Left ventricle myocardium superior (tissue), 1 donor: ENCODE measurements around the gene KDM8. TPM values are rescaled to one million over a fixed set of nuclear protein-coding genes. Genes with fewer than 3 reads are reported as not detected.
A peak's percentile ranks its signal among the peaks of the same experiment; 100 is the strongest.

ENCODE experiments used
- ATAC-seq: fragments of 200-7000 bp; cut with Tn5 transposase; one replicate; pipeline ENCODE4 v1.9.1; 2020; ENCODE audit warnings: mild to moderate bottlenecking, moderate library complexity
- DNase-seq: peaks from one replicate; pipeline ENCODE4 v3.0.0-alpha.2; 2020
- intact Hi-C: fragments of 100-400 bp; cut with micrococcal nuclease; formaldehyde crosslinking; loops from one replicate; pipeline ENCODE4 v1.11.0; 2022
- total RNA-seq: library from RNA; stranded (reverse); fragmentation: NEBNext Ultra II Directional; extraction: Animal tissue kit (Norgen Biotek cat#: 25700); gene quantifications from one replicate; pipeline ENCODE4 v1.2.1, GENCODE V29; 2021
- donor health status: DM: no; HTN: yes; CAD: no; lungs with severe emphysema.

Gene KDM8
- total RNA-seq, 1 donor from 2014 or later = 3.7 TPM

GRCh38 chr16:27209591-27209990 is 6.3 kb downstream of the KDM8 start:
- intact Hi-C loops = no loop called here
- DNase-seq (no peak), ATAC-seq (no peak)

GRCh38 chr16:27210174-27210573 is 6.8 kb downstream of the KDM8 start:
- no peak for DNase-seq
- ATAC-seq = no peak
- intact Hi-C loops = no loop called here

GRCh38 chr16:27211026-27211425 is 7.7 kb downstream of the KDM8 start:
- DNase-seq (no peak), ATAC-seq (no peak)
- intact Hi-C loops = no loop called here

DNA sequence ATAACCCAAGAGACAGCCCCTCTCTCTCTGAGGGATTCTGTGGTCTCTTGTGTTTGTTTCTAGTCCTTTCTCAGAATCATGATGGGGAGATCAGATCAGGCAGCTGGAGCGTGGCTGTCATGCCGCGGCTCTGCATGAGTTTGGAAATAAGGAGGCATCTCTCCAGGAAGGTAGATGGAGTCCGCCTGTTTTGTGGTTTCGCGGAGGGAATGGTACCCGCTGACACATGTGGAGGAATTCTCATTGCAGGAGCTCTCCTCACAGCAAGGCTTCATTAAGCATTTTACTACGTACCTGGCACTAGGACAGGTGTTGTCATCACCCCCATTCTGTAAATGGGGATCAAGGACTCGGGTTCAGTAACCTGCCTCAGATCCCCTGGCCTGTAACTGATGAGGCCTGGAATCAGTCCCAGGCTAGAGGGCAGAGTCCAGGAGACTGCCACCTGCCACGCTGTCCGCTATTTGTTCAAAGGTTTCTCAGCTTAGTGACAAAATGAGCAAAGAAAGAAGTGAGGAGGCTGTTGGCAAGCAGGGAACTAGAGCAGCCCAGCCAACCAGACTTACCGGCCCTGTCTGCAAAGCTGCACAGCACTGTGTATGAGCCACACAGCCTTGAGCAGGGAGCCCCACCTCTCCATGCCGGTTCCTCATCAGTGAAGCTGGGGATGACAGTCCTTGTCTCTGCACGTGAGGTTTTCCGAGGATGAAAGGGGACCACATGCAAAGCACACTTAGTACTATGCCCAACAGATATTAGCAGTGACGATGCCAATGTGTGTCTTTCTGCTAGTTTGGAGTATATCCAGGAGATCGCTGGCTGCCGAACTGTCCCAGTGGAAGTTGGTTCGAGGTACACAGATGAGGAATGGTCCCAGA is 11.0 kb downstream of the KDM8 start:
- DNase-seq = no peak
- intact Hi-C loops = no loop called here
- no peak for ATAC-seq

GRCh38 chr16:27215660-27216059 is 12.3 kb downstream of the KDM8 start:
- ATAC-seq (no peak), DNase-seq (no peak)
- intact Hi-C loops = no loop called here

GRCh38 chr16:27216297-27216885 is 13.1 kb downstream of the KDM8 start:
- DNase-seq = no peak
- no peak for ATAC-seq
- intact Hi-C loops = no loop called here

GRCh38 chr16:27217256-27217655 is 13.9 kb downstream of the KDM8 start:
- ATAC-seq (peak; percentile 42), DNase-seq (no peak)
- intact Hi-C loops = no loop called here

- DNase-seq (no peak), ATAC-seq (no peak)
- intact Hi-C loops = no loop called here
Measured at GRCh38 chr16:27218756-27219155, 15.4 kb downstream of the KDM8 start.

DNA sequence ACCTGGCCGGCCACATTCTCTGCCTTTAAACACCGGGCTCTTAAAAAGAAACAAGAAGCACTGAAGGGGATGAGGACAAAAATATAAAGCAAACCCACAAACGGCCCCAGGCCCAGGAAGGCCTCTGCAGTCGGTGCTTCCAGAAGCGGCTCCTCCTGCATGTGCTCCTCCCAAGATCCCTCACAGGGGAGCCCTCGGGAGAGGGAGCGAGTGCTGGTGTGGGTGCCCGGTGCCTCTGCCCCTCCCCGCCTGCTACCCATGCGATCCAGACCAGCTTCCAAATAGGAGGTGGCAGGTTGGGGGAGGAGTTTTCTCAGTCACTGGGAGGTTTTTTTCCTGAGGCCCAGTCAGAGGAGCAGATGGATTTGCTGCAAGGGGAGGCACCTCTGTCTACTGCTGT is 15.8 kb downstream of the KDM8 start:
- no peak for ATAC-seq
- intact Hi-C loops = no loop called here
- DNase-seq = no peak

GRCh38 chr16:27220120-27220519 is 16.8 kb downstream of the KDM8 start:
- no peak for DNase-seq
- intact Hi-C loops = no loop called here

GRCh38 chr16:27220527-27220926 is 17.2 kb downstream of the KDM8 start:
- ATAC-seq = no peak
- intact Hi-C loops = no loop called here
- DNase-seq = no peak

More at GRCh38 chr16:27220120-27220519, 16.8 kb downstream of the KDM8 start:
- ATAC-seq = no peak

DNA sequence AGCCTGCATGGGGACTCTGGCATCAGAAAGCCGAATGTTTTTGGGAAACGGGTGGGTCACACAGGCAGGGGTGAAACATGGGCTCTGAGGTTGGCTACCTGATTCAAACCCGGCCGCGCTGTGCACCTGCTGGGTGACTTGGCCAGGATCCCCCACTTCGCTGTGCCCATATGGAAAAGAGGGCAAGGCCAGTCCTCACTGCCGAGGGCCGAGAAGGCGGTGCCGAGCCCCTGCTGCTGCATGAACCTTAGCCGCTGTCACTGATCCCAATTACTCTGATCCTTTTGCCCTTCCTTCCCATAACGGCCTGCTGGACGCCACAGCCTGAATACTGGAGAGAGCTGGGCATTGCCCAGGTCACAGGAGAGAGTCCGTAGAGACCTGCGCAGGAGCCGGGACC is 17.7 kb downstream of the KDM8 start:
- DNase-seq (no peak), ATAC-seq (no peak)
- intact Hi-C loops = no loop called here

GRCh38 chr16:27221576-27222248 is 18.4 kb downstream of the KDM8 start:
- peak; percentile 35 for ATAC-seq
- intact Hi-C loops = no loop called here
- DNase-seq = no peak

DNA sequence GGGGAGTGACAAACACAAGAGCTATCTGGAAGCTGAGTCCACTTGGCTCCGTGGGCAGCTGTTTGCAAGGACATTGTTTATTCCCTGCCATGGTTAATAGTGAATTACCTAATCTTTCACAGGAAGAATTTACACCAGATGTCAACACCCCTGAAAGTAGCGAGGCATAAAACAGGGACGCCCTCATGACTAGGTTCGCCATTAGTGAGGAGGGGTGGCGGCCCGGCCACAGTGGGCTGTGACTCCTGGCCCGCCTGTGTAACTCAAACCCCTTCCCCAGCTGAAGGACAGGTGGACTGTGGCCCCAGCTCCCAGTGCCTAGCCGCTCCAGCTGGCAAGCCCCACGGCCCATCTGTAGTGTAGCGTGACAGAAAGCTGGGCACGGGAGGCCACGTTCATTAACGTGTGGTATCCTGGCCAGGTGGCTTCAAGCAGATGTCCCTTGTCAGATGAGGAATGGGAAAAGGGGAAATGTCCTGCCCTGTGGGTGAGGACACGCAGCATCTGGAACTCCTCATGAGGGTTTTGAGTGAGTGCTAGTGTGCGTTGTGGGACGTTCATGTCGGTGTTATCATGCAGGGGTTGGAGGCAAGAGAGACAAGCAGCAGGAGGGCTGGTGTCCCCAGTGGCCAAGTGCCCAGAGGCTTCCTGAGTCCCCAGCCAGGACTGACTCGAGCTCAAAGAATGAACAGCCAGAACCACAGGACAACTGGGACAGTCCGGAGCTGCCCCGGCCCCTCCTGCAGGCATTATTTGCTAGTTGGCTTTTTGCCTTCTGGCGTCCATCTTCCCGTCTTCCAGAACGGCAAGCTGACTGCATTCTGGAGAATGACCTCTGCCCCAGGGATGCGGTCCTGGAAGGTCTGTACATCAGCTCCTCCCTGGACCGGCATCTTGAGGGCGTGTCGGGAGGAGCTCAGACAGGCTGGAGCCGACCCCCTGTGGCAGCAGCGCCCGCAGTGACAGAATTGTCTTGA is 19.2 kb downstream of the KDM8 start:
- intact Hi-C loops = no loop called here
- ATAC-seq = peak; percentile 86
- DNase-seq = peak; percentile 86

- ATAC-seq (no peak), DNase-seq (no peak)
- intact Hi-C loops = no loop called here
Measured at GRCh38 chr16:27223226-27223610, 19.9 kb downstream of the KDM8 start.

DNA sequence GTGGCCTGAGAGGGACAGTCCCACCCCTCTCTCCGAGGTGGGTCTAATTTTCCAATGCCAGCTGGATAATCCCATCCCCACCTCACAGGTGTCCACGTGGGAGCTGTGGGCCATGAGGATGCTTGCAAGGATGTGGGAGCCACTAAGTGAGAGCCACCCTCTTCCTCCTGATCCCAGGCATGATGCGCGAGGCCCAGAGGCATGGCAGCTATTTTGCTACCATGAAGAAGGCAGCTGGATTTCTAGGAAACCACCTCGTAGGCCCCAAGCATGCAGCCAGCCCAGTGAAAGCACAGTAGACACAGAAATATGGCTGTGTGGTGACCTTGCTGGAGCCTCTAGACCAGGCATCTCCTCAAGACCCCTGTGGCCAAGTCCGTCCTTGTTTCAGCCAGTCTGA is 20.4 kb downstream of the KDM8 start:
- intact Hi-C loops = no loop called here
- ATAC-seq = no peak
- no peak for DNase-seq

- DNase-seq = no peak
- intact Hi-C loops = no loop called here
- no peak for ATAC-seq
Measured at GRCh38 chr16:27224271-27224737, 21.0 kb downstream of the KDM8 start.

DNA sequence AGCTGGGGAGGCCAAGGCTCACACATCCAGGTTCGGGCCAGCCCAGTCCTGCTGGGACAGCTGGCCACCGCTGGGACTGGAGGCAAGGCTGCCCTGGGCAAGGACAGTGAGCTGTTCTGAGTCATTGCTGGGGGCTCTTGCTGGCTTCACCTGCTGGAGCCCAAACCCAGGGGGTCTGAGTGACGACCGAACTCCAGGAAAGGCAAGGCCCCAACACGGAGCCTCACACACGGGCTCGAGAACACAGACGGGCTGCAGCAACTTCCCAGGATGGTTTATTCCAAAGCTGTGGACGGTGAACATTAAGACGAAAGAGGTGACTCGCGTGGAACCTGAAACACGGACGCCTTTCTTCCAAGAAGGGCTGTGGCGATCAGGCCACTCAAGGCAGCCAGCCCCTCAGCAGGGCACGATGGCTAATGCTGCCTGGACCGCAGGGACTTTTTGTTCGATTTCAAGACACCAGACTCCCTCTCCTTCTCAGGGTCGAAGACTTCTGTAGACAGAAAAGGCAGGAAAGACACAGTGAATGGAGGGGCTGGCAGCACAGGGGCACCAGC is 21.5 kb downstream of the KDM8 start:
- no peak for DNase-seq
- no peak for ATAC-seq
- intact Hi-C loops = no loop called here
